Measurements from ENCODE around the gene RYR3. TPM values are rescaled to one million over a fixed set of nuclear protein-coding genes. Genes with fewer than 3 reads are reported as not detected.

Gene RYR3
- total RNA-seq, 1 donor from 2014 or later, result 0.11 TPM

- DNase-seq (ENCODE audit: low read depth), result no peak
Observed at GRCh38 chr15:33698126-33698525, 387.4 kb downstream of the RYR3 start.

DNA sequence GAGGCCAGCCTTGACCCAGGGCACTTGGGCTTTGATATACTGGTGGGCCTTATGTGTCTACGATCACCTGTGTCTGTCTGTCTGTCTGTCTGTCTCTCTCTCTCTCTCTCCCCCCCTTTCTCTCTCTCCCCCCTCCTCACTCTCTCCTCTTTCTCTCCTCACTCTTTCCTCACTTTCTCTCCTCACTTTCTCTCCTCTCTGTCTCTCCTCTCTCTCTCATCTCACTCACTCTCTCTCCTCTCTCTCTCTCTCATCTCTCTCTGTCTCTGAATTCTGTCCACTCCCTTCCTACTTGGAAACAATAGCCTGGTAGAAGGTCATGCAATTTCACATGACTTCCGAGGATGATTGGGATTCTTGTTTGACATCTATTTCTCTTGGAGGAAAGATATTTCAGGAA, 388.4 kb downstream of the RYR3 start:
- no peak for DNase-seq (ENCODE audit: low read depth)

GRCh38 chr15:33699691-33700447, 389.1 kb downstream of the RYR3 start:
- DNase-seq (ENCODE audit: low read depth), result peak; percentile 21

DNA sequence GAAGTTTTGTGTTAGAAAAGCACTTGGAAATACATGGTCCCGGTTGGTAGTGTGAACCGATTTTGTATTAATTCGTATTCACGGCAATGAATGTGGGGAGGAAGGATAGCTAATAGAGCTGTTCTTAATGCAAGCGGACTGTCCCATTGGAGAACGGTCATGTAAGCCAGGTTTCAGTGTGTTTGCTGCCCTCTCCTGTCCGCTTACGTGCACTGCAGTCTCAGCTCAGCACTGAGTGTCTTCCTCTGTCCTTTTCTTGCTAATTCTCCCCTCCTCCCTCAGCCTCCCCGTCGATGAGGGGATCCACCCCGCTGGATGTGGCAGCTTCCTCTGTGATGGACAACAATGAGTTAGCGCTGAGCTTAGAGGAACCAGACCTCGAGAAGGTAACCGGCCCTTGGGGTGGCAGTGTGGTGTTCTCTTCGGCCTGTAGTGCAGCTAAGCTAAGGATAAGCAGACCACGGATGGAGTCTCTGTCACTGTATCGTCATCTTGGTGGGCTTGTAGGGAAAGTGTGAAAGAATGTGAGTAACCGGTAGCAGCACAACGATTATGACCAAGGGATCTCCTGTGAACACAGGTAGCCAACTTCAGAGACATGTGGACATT, 390.0 kb downstream of the RYR3 start:
- DNase-seq (ENCODE audit: low read depth), result peak; percentile 84

DNA sequence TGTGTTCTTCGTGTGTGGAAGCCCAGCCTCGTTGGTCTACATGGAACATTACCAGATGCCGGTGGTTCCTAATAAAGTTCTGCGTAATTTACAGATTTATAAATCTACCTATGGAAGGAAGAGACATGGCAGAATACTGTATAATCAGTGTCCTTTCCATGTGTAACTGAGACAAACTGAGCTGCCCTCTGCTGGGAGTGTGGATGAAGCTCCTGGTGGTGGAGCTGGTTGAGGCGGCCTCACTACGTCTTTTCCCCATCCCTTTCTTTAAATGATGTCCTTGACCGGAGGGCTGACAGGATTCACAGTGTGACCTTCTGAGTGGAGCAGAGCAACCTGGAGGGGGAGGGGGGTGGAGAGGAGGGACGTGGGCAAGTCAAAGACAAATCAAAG, 390.5 kb downstream of the RYR3 start:
- no peak for DNase-seq (ENCODE audit: low read depth)

- no peak for DNase-seq (ENCODE audit: low read depth)
Observed at GRCh38 chr15:33706173-33706572, 395.4 kb downstream of the RYR3 start.

DNA sequence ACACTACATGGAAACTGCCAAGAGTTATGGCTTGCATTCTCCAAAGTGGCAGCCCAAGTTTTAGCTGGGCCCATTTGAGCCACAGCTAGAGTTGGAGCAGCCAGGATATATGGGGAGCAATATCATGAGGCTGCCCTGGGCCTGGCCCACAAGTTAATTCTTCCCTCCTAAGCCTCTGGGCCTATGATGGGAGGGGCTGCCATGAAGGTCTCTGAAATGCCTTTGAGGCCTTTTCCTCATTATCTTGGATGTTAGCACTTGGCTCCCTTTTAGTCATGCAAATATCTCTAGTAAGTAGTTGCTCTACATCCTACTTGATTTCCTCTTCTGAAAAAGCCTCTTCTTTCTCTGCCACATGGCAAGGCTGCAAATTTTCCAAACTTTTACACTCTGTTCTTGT, 400.0 kb downstream of the RYR3 start:
- no peak for DNase-seq (ENCODE audit: low read depth)

DNA sequence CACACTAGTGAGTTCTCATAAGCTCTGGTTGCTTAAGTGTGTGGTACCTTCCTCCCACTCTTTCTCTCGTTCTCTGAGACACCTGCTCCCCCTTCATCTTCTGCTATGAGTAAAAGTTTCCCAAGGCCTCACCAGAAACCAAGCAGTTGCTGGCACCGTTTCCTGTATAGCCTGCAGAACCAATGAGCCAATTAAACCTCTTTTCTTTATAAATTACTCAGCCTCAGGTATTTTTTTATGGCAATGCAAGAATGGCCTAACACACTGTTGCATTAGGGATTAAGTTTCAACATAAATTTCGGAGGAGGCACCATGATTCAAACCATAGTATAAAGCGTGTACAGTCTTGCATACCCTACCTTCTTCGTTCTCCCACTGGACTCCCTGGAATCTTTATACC, 405.3 kb downstream of the RYR3 start:
- no peak for DNase-seq (ENCODE audit: low read depth)

GRCh38 chr15:33720952-33721351, 410.2 kb downstream of the RYR3 start:
- peak; percentile 32 for DNase-seq (ENCODE audit: low read depth)

DNA sequence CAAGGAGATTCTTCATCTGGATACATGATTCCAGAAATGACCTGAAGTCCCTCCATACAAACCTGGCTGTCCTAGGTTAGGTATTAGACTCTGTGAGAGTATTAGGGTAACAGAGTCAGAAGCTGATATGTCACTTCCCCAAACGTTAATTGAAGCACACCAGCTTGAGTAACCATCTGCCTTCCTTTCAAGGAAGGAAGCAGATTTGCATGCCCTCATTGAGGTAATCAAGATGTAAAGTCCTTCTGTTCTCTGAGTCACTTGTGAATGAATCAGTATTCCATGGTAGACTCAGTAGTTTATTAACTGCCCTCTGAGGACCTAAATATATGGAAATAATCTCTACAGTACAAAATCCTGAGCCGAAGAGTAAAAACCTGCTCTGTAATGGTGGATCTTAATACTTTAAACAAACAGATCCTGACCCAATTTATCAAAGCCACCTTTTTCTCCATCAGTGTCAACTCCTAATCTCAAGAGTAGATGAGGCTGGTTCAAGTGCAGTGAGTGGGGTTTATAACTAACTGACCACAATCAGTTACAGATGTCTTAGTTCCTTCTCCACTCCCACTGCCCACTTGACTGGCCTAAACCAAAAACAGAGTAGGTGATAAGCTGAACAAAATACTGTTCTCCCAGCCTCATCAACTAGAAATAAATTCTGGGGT, 411.4 kb downstream of the RYR3 start:
- DNase-seq (ENCODE audit: low read depth), result no peak

DNA sequence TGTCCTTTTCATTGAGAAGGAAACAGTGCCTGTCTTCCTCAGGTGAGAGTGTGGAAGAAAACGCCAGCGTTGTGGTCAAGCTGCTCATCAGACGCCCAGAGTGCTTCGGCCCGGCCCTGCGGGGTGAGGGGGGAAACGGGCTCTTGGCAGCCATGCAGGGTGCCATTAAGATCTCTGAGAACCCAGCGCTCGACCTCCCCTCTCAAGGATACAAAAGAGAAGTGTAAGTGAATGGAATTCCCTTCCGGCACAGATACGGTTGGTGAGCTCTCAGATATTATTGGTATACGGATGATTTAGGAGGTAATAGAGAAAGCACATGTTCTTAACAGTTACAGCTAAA, 411.9 kb downstream of the RYR3 start:
- DNase-seq (ENCODE audit: low read depth), result no peak

- no peak for DNase-seq (ENCODE audit: low read depth)
Observed at GRCh38 chr15:33724321-33725036, 413.7 kb downstream of the RYR3 start.

- DNase-seq (ENCODE audit: low read depth), result no peak
Observed at GRCh38 chr15:33729653-33730052, 418.9 kb downstream of the RYR3 start.

- no peak for DNase-seq (ENCODE audit: low read depth)
Observed at GRCh38 chr15:33730815-33731214, 420.0 kb downstream of the RYR3 start.

DNA sequence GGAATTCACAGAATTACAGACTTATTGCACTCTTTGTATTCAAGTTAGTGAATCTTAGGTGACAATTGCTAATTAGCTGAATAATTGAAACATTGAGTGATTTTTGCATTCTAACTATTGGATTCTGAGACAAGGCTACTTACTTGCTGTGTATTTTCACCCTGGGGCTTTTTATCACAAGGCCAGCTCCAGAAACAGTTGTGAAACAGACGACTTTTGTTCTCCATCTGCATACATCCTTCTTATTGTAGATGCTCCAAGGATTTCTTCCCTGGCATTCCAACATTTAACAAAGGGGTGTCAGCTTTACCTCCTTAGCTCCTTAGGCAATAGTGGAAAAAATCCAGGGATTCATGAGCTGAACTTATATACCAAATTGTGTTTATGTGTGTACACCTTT, 424.4 kb downstream of the RYR3 start:
- no peak for DNase-seq (ENCODE audit: low read depth)

DNA sequence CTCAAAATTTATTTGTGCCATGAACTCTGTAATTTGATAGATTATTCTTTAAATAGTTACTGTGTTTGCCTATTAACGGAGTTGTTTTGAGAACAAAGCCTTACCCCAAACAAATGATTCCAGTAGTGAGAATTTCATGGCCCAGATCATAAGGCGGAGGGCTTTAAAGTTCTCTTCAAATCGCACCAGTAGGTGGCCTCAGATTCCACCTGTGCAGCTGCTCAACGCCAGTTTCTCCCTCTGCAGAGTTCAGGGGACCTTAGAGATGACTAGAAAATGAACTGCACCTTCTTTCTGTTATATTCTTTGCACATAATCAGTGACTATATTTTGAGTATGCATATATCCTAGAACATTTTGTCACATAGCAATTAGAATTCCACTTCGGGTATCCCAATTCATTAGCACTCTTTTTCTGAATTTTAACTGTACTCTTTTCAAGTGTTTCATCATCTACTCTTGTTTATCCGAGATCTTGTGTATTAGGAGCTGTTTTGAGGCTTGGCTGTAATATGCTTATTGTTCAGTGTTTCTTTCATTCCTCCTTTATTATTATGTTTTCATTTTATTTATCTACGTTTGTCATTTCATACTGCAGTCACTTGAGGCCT, 425.0 kb downstream of the RYR3 start:
- peak; percentile 27 for DNase-seq (ENCODE audit: low read depth)

DNA sequence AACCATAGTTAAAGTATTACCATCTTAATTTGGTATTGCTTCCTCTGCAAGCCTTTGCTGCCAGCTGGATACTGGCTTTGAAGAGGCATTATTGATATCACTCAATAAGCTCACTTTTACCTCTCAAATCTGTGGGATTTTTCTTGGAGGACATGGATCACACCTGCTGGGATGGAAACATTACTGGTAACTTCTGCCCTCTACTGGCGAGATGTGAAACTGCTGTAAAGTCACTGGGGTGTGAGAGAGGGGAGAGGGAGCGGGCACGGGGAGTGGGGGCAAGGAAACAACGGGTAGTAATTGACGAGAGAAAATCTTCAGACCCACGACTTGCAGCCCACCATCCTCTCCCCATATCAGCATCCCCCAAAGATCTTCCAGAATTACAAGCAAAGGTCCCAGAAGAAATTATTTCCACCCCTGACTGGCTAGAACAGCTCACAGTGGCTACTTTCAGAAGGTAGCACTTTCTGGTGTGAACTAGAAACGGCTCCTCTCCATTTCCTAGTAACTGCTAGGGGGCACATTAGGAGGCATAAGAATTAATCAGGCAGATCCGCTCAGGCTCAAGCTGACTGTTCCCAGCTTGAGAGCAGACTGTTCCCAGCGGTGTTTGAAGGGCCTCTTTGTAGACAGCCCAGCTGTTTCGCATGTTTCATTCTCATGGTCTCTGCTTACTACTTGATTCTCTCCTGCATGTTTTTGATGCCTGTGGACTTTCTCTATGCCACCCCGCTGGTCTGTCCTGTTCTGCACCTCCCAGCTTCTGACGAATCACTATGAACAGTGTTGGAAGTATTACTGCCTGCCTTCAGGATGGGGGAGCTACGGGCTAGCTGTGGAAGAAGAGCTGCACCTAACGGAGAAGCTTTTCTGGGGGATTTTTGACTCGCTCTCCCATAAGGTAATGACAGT, 427.2 kb downstream of the RYR3 start:
- DNase-seq (ENCODE audit: low read depth), result peak; percentile 44

DNA sequence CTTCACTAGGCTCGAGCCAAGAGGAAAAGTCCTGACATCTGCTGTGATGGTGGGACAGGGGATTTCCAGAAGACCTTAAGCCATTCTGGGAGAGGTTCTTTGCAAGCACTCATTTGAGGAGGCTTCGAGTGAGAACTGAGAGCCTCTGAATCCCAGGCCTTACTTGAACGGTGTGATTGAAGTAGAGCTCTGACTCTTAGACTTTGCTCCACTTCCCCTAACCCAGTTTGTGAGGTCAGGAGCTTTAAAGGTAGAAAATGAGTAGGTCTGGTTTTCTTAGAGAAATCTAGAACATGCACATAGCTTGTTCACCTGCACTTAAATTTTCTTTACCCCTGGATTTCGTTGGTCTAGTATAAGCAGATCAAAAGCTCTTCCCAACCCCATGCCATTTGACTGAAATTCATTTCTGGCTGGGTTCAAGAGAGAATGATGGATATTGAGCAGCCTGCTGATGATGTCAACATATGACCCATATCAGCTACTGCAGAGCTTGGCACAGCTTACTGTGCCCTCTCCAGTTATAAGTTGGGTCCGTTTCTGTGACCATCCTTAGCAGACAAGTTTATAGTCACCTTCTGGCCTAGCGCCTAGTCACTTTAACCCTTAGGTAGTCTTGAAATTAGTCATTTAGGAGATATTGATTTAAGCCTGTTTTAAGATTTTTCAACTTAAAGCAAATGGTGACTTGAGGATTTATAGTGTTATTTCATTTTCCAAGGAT, 428.3 kb downstream of the RYR3 start:
- no peak for DNase-seq (ENCODE audit: low read depth)

DNA sequence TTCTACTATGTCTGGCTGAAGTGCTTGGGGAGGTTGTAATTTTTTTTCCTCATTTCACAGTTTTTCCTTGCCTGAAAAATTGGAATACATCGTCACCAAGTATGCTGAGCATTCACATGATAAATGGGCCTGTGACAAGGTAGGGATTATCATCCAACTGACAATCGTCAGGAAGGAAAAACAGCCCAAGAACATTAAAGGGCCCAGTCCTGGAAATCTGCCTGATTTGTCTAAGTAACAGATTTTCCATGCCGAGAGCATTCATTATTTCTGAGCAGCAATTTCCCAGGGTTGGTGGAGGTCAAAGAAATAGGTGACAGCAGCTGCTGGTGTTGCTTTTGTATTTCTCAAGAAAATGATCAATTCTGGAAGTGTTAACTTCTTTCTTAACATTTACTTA, 431.5 kb downstream of the RYR3 start:
- DNase-seq (ENCODE audit: low read depth), result no peak

GRCh38 chr15:33742800-33743199, 432.0 kb downstream of the RYR3 start:
- peak; percentile 90 for DNase-seq (ENCODE audit: low read depth)
